D341Med (cell line): ENCODE data around the gene POLE4.

Experiments used
- DNase-seq: peaks from one replicate; pipeline ENCODE4 v3.0.0; 2012; ENCODE audit warnings: low spot score

POLE4 gene

DNA sequence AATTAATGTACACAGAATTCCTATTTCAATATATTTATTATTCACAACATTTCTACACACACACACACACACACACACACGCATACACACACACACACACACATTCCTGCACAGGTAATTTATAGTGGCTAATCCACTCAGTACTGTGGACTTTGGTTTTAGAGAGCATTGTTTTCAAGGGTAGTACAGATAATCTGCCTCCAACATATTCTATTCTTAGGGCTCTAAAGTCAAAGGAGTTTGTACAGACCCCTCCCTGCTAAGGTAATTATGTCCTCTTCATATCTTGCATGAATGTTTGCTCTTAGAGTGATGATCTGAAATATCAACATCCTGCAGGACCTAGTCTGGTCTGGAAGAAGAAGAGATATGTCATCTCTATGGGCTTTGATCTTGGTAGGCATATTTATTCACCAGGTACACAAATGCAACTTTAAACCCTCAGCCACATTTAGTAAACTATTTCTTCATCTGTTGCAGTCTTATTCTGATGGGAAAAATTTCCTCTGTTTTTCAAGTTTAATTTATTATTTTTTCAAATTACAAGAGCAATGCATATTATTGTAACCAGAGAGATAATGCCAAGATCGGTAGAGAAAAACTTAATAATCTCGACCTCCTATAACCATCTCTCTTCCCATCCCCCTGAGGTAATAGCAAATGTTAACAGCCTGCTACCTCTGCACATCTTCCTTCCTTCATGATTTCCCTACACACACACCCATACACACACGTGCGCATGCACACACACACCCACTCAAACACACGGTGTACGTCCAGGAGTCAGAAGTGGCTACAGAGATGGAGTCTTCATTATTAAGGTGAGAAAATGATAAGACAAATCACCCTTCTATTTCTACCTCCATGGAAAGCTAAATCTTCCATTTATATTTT is 18.3 kb upstream of the POLE4 start:
- no peak for DNase-seq

DNA sequence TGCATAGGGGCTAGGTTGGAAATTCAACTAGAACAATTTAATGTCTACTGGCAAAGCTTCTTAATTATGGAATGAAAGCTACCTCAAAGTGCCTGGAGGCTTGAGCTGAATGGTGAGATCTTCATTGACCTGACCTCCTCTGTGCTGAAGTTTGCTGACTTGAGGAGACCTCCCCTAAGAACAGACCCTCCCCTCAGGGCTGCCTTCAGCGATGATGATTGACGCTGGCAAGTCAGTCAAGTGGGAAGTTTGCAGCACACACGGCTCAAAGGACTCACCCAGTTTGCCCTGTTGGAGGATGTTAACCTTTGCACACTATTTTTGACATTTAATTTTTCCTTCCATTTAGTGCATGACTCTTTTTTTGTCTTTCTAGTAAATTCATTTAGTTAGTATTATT is 17.2 kb upstream of the POLE4 start:
- DNase-seq, result no peak

DNA sequence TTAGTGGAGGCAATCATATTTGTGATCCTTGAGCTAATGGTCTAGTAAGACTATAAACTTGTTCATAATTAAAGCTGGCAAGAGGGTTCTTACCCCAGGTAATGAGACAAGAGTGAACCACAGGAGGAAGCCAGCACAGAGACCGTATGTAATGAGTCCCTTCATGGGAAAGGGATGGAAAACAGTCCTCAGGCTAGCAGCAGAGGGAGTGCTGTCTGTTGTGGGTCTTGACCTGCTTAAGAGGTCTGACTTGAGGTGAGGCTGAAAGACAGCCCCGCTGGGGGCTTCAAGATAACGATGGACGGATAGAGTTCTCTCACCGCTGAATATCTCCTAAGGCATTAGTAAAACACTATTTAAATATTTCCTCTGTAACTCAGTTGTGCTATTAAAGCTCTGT is 16.2 kb upstream of the POLE4 start:
- DNase-seq, result no peak

DNA sequence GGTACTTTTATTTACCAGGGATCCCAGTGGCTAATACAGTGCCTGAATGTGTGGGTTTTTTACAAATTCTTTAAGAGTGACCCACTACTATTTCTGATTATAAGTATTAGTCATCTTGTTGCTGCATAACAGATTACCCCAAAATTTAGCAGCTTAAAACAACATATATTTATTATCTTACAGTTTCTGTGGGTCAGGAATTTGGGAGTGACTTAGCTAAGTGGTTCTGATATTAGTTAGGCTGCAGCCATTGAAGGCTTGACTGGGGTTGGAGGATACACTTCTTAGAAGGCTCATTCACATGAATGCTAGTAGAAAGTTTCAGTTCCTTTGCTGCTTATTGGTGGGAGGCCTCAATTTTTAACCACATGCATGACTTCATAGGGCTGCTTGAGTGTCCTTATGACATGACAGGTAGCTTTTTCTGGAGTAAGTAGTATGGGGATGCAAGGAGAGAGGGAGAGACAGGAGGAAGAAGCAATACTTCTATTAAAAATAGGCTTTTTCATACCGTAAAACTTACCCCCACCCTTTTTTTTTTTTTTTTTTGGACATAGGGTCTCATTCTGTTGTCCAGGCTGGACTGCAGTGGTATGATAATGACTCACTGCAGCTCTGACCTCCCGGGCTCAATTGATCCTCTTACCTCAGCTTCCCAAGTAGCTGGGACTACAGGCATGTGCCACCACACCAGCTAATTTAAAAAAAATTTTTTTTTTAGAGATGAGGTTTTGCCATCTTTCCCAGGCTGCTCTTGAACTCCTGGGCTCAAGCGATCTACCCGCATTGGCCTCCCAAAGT is 13.3 kb upstream of the POLE4 start:
- DNase-seq, result no peak

DNA sequence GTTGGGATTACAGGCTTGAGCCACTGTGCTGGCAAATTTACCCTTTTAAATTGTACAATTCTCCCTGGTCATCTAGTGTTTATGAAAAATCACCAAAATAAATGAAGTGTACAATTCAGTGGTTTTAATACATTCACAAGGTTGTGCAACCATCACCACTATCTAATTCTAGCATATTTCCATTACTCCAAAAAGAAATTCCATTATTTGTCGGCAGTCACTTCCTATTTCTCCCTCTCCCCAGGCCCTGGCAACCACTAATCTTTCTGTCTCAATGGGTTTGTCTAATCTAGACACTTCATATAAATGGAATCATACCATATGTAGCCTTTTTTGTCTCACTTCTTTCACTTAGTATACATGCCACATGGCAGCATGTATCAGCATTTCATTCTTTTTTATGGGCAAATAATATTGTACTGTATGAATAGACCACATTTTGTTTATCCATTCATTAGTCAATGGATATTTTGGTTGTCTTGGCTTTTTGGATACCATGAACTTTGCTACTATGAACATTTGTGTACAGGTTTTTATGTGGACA is 12.6 kb upstream of the POLE4 start:
- DNase-seq, result no peak

DNA sequence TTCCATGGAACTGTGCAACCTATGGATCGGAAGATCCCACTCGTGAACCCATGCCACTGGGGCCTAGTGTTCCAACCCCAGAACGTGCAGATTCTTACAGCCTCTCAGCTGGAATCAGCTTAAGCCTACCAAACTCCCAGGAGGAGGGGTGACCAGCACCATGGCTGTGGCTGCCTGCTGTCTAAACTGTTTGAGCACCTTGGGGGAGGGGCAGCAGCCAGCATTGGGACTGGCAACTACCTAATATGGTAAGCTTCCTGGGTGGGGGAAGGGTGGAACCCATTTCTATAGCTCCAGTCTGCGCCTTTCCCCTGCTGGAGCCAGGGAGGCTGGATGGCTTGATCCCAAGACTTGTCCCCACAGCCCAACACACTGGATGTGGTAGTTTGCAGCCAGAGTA is 10.7 kb upstream of the POLE4 start:
- DNase-seq, result no peak

DNA sequence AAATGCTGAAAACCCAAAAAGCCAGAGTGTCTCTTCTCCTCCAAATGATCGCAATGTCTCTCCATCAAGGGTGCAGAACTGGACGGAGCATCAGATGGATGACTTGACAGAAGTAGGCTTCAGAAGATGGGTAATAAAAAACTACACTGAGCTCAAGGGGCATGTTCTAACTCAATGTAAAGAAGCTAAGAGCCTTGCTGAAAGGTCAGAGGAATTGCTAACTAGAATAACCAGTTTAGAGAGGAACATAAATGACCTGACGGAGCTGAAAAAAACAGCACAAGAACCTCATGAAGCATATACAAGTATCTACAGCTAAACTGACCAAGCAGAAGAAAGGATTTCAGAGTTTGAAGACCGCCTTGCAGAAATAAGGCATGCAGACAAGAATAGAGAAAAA is 9.7 kb upstream of the POLE4 start:
- no peak for DNase-seq

DNA sequence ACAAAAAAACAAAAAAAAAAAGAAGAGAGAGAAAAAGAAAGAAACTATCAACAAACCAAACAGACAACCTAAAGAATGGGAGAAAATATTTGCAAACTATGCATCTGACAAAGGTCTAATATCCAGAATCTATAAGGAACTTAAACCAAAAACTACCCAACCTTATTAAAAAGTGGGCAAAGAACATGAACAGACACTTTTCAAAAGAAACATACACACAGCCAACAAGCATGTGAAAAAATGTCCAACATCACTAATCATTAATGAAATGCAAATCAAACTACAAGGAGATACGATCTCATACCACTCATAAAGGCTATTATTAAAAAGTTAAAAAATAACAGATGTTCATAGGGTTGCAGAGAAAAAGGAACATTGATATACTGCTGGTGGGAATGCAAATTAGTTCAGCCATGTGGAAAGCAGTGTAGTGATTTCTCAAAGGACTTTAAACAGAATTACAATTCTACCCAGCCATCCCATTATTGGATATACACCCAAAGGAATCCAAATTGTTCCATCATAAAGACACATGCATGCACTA is 7.2 kb upstream of the POLE4 start:
- no peak for DNase-seq

DNA sequence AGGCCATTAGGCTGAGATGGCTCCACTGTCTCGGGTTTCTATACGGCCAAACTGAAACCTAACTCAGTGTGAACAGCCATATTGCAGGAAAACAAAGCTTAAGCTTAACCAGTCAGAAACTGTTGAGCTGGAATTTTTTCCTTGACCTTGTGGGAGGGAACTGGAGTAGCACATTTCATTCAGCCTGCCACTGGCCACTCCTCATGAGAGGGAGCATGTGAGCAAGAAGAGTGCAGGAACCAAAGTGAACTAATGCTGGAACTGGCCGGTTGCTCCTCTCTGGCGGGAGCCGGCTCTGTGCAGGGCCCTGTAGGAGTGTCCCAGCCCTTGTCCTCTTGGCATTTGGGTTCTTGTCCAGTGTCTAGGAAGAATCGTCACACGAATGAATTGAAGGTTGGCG is 5.9 kb upstream of the POLE4 start:
- no peak for DNase-seq

DNA sequence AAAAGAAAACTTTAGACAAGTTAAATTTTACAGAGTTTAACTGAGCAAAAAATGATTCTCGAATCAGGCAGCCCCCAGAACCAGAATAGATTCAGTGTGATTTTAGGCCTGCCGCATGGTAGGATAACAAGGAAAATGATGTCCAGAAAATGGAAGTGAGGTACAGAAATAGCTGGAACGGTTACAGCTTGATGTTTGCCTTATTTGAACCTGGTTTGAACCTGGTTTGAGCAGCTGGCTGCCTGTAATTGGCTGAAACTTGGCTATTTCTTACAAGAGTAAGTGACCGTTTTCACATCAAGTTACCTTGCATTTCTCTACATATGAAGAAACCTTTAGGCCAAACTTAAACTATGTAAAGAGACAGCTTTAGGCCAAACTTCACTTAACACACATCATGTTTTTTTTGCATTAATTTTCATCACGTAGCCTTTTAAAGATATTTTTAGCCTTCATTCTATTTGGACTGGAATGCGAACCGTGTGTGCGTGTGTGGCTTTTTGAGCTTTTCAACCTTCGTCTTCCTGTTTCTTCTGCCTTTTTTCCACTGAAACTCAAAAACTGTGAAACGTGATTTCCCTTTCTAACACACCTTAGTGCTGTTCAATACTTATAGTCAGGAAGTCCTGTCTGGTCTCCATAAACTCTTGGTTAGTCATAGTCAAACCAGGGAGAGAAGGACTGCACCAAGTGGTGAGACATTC is 4.5 kb upstream of the POLE4 start:
- DNase-seq, result no peak

DNA sequence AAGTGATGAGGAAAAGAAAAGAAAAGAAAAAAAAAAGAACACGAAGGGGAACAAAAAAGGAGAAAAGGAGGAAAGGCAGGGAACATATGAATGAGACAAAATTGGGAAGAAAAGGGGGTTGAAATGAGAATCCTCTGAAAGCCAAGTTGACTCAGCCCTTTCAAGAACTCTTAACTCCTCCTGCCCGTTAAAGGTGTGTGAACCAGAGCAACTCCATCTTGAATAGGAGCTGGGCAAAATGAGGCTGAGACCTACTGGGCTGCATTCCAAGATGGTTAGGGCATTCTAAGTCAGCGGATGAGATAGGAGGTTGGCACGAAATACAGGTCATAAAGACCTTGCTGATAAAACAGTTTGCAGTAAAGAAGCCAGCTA is 4.0 kb upstream of the POLE4 start:
- DNase-seq, result no peak

DNA sequence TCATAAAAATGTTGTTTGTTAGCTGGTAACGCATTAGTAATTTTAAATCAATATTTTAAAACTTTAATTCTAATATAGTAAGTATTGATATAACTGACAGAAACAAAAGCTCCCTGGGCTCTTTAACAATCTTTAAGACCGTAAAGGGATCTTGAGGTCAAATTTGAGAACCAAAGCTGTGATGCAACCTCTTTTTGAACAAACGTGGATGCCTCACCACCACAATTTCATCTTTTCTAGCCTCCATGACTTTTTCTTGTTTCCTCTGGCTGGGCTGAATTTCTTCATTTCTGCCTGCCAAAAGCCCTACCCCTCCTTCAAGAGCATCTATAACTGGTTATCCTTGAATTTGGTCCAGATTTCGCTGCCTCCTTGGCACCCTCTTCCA is 563 bp upstream of the POLE4 start:
- no peak for DNase-seq

DNA sequence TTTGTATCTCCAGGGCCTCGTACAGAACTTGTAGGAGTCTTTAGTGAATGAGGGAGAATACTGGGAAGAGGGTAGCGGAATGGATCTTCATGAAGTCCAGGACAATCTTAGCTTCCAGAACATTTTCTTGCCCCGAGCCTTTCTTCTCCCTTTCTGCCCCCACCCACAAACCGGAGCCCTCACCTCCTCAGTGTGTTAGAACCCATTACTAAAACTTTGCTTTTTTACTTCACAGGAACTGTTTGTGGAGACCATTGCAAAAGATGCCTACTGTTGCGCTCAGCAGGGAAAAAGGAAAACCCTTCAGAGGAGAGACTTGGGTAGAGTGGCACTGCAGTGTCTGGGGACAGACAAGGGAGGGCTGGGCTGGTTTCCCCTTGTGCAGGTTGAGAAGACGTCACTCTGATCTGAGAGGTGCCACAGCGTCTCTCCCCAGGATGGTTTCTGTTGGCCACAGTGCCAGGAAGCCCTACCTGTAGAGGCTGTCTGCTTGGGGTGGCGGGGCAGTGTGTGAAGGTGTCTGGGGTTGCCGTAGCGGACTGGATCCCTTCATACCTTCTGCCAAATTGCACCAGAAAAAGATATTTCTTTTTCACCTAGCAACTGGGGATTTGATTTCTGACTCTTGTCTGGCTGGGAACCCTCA is 786 bp downstream of the POLE4 start:
- DNase-seq, result no peak

DNA sequence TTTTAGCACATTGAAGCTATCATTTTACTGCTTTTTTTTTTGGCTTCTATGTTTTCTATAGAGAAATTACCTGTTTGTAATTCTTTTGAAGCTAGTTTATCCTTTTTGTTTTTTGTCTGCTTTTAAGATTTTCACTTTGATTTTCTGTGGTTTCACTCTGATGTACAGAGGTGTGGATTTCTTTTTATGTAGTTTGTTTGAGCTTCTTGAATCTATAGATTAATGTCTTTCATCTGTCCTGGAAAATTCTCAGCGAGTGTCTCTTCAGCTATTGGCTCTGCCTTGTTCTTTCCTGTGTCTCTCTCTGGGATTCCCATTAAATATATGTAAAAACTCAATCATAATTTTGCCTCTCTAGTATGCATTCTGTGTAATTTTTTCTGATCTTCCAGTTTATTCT is 8.4 kb downstream of the POLE4 start:
- DNase-seq, result no peak

DNA sequence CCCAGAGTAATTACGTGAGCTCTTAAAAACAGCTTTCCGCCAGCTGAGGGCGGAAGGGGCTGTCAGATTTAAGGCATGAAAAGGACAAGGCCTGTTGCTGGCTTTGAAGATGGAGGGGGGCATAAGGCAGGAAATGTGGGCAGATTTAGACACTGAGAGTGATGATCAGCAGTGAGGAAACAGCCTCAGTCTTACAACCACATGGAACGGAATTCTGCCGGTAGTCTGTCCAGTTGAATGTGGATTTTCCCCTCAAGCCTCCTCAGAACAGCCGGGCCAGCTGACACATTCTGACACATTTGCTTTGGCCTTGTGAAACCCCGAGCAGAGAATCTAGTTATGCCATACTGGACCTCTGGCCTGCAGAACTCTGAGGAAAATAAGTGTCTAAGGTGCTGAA is 16.6 kb downstream of the POLE4 start:
- peak; percentile 44 for DNase-seq

DNA sequence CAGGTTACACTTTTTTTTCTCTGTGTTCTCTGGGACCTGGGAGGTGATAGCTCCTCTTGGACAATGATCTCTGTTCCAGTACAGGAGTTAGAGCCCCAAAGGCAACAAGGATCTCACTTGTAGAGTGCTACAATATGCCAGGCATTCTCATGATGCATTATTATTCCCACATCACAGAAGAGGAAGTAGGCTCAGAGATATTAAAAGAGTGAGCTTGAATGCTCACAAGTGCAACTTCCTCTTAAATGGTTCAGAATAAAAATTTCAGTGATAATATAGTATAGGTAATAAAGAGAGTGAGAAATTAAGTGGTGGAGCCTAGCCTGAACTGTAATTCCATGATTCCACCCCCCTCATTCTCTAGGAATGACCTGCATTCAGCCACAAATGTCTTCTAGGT is 21.4 kb downstream of the POLE4 start:
- DNase-seq, result no peak

DNA sequence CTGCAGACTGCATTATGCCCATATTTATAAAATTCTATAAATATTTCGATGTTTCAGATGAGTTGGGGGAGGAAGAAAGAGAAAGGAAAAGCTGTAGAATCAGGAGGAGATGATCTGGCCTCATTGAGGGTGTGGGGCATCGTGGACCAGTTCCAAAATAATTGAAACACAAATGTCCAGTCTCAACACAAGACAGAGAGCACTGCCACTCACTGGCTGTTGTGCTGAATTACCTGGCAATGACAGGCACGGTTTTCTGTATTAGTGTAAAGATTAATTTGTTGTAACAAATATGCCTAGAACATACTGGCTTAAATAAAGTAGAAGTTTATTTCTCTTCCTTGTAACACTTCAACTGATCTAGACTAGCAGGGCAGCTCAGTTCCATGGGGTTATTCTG is 24.1 kb downstream of the POLE4 start:
- DNase-seq, result peak; percentile 40

DNA sequence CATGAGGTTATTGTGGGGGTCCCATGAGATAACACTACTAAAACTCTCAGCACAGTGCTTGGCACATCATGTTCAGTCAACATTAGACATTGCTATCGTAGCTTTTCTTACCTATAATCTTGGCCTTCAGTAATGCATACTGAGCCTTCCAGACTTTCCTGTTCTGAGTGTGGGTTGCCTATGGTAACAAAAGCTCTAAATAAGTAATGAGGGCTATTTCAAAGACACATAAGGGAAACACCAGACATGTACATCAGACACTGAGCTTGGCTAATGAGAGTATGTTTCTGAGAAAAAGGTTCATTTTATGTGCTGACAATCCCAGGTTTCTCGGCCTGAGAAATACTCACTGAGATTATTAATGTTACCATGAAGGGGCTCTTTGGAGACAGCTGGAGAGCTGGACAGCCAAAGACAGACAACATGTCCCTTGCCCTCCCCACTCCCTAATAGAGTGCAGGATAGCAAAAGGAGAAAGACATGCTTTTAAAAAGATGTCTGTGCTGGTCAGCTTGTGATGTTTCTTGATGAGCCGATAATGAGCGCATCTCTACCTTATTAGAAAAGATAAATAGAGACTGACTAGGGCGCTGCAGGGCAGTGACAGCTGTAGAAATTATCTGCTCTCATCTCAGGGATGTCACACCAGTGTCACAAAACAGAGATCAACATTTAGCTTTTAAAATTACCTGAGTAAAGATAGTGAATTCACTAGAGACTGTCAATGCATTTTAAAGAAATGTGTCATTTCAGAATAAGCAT is 25.4 kb downstream of the POLE4 start:
- DNase-seq, result no peak

DNA sequence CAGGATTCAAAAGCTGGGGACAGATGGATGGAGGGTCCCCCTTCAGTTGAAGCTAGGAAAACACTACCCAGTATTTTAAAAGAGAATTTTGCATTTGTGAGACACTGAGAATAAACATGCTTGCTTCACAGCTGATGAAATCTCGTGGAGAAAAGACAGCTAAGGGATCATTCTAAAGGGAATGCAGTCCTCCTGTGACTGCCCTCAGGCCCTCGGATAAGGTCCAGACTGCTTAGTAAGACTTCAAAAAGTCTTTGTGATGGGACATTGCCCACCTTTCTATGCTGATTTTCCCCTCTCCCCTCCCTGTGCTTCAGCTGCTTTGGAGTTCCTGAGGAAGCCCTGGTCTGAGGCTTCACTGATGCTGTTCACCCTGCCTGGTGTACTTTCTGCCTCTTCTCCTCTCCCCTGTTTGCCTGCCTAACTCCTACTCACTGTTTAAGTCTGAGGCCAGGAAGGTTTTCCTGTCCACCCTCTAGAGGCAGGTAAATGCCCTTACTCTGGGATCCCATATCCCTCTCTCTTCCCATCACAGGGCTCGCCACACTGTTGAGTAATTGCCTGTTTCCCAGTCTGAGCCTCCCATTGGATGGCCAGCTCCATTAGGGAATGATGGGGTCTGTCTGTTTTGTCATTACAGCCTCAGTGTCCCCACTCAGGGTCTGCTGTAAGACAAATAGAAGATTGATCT is 26.6 kb downstream of the POLE4 start:
- DNase-seq, result no peak

DNA sequence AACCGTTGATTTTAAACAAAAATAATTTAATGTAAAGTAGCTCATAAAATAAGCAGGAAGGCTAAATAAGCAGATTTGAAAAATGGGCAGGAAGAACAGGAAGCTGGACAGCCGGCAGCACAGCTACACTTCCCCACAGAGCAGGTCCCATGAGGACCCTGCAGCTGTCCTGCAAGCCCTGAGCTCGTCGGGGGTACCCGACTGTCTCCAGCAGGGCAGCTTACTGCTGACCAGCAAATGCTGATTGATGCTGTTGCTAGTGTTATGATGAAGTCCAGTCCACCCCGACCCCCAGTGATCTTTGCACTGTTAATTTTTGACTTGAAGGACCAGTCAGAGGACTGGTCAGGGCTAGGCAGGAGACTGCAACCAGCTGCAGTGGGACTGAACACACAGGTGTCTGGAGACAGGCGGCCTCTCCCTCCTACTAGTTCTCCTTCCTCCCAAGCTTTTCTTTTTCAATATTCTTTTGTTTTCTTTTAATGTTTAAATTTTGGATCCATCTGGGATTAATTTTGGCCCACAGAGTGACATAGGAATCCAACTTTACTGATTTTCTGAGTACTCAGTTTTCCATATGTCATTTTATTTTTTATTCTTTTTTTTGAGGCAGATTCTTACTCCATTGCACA is 27.7 kb downstream of the POLE4 start:
- no peak for DNase-seq
